ES-I3 (cell line): Measurements from ENCODE around the gene GAS7.

Source experiments
- H3K36me3 ChIP-seq: 2 replicates; pipeline ENCODE4 v1.6.1; 2013; ENCODE audit warnings: mild to moderate bottlenecking, low read length, control low read depth, moderate library complexity; ENCODE audit not compliant: insufficient read depth
- H3K4me1 ChIP-seq: 2 replicates; pipeline ENCODE4 v1.6.1; 2013; ENCODE audit warnings: mild to moderate bottlenecking, control low read depth, low read length; ENCODE audit not compliant: insufficient read depth
- H3K9ac ChIP-seq: 2 replicates; pipeline ENCODE4 v1.6.1; 2013; ENCODE audit warnings: low read depth, mild to moderate bottlenecking, low read length, moderate library complexity
- H3K9me3 ChIP-seq: 2 replicates; pipeline ENCODE4 v1.6.1; 2013; ENCODE audit warnings: mild to moderate bottlenecking, low read length, moderate library complexity; ENCODE audit not compliant: control insufficient read depth, insufficient read depth

GAS7 gene

DNA sequence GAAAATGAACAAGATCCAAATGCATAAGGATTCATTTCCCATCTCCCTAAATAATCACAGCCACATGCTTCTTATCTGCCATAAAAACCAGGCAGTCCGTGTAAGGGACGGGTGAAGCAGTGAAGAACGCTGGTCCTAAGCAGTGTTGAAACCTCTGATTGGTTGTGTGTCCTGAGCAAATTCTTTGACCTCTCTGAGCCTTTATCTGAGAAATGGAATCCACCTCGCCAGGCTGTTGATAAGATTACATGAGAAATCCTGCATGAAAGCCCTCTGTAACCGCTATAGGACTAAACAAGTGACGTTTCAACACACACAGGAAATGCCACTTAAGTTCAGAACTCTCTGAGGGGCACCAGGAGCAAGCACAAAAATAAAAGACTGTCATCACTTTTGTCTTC is 26.8 kb downstream of the GAS7 start:
- Histone ChIP-seq H3K36me3 (no peaks in the 10 kb centered on the region), H3K9ac (no peak overlapping the region), H3K4me1 (peaks cover 12% of the 10 kb centered on the region)

DNA sequence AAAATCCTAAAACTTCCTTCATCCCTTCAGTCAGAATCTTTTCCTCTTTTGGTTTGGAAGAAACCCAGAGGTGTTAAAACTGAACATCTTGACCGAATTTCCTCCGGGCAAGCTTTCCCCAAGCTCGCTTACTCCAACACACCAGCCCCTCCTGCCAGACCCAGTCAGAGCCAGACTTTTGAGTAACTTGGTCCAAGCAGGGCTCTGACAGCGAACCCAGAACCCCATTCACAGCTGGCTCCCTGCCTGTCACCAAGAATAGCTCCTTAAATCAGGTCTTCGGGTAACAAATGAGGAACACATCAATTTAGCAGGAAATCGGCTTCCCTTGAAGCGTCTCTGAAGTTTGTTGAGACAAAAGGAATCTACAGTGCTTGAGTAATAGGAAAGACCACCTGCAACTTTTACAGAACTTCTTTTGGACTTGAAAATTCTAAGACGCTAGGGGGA is 27.3 kb downstream of the GAS7 start:
- peaks cover 12% of the 10 kb centered on the region for H3K4me1 ChIP-seq
- H3K36me3 ChIP-seq: no peaks in the 10 kb centered on the region
- no peaks in the 10 kb centered on the region for H3K9me3 ChIP-seq
- no peak overlapping the region for H3K9ac ChIP-seq

More for the DNA sequence above, 26.8 kb downstream of the GAS7 start:
- H3K9me3 ChIP-seq: no peaks in the 10 kb centered on the region

DNA sequence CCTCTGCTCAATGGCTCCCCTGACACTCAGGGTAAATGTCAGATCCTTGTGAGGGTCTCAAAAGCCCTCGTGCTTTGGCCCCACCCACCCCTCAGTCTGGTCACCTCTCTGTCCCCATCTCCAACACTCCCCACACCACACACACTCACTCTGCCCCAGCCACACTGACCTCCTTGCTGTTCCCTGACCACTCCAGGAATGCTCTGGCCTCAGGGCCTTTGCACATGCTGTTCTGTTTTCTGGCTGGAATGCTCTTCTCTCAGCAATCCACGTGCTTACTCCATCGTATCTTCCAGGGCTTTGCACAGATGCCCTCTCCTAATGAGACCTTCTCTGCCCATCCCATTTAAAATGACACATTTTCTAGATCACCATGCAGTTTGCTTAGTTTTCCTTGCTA is 28.2 kb downstream of the GAS7 start:
- Histone ChIP-seq H3K9ac (no peak overlapping the region), H3K9me3 (no peaks in the 10 kb centered on the region), H3K4me1 (peaks cover 12% of the 10 kb centered on the region), H3K36me3 (no peaks in the 10 kb centered on the region)

DNA sequence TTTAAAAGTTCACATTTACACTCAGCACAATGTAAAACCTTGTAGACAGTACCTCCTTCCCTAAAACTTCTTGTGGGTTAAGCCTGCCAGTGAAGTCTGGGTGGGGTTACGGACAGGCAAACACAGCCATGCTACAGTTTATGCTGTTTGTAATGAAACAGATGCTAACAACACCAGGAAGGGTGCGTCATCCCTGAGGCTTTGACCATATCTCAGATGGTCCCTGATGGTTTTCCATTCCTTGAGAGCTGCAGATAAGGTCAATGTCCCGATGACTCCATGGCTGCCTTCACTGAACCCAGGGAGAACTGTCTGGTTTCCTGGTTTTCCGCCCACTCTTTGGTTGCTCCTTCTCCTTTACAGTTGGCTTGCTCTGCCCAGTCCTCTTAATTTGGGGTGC is 29.1 kb downstream of the GAS7 start:
- no peaks in the 10 kb centered on the region for H3K36me3 ChIP-seq
- H3K4me1 ChIP-seq: peaks cover 12% of the 10 kb centered on the region
- H3K9ac ChIP-seq: no peak overlapping the region

DNA sequence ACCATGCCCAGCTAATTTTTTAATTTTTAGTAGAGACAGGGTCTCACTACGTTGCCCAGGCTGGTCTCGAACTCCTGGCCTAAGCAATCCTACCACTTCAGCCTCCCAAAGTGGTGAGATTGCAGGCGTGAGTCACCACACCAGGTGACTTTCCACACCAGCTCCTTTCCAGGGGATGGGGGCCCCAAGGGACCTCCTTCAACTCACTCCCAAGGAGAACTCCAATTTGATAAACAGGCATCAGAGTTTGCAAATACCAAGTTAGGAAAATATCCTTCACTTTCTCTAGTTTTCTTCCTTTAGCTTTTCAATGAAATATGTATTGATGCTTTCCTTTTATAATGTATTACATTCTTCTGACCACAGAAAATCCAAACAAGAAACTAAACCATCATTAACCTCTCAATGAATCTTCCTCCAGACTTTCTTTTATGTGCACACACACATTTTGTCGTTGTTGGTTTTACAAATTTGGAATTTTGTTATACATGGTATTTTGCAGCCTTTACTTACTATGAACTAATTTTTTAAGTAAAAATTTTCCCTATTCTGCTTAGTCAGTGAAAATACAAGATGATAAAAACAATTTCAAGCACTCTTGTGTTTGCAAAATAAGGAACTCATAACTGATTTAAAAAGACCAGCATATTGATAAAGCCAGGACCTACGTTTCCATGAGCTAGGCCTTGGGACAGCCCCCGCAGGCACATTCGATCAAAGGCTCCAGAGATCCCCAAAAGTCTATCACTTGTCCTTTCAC is 32.0 kb downstream of the GAS7 start:
- Histone ChIP-seq H3K36me3 (no peaks in the 10 kb centered on the region), H3K9ac (no peak overlapping the region), H3K4me1 (peaks cover 8% of the 10 kb centered on the region), H3K9me3 (no peaks in the 10 kb centered on the region)

More for the DNA sequence above, 29.1 kb downstream of the GAS7 start:
- H3K9me3 ChIP-seq: no peaks in the 10 kb centered on the region

DNA sequence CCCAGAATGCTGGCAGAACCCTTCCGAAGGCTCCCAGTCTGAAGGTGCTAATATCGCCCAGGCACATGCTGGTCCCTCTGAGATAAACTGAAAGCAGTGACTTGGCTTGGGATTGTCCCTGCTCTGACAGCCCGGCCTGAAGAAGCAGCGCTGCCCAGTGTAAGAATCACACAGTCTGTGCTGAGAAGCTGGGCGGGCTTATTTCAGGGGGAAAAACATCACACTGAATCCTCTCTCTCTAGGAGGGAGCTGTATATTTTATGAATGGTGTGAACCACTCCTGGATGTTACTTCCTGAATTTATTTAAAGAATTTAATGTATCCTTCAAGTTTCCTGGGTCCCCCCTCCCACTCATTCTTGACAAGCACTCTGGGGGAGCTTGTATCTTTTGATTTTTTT is 36.3 kb downstream of the GAS7 start:
- no peak overlapping the region for H3K9ac ChIP-seq
- H3K36me3 ChIP-seq: no peaks in the 10 kb centered on the region
- no peaks in the 10 kb centered on the region for H3K9me3 ChIP-seq
- H3K4me1 ChIP-seq: peaks cover 4% of the 10 kb centered on the region; the same call in 1 of the 2 replicates

DNA sequence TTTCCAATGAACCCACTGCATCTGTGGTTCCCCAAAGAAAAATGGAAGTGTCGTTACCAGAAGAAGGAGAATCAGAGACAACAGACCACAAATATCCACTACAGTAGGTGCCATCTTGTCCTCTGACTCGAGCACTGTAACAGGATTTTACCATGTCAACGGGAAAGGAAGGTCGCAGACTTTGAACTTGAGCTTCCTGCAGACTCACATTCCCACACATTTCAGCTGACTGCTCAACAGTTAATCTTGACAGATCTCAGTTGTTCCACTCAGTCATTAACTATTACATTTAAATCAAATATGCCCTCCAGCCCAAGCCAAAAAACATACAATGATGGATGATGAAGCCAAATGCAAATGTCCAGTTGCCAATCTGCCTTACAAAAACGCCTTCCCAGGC is 37.0 kb downstream of the GAS7 start:
- Histone ChIP-seq H3K36me3 (no peaks in the 10 kb centered on the region), H3K9me3 (no peaks in the 10 kb centered on the region), H3K9ac (no peak overlapping the region), H3K4me1 (peaks cover 4% of the 10 kb centered on the region; the same call in 1 of the 2 replicates)

DNA sequence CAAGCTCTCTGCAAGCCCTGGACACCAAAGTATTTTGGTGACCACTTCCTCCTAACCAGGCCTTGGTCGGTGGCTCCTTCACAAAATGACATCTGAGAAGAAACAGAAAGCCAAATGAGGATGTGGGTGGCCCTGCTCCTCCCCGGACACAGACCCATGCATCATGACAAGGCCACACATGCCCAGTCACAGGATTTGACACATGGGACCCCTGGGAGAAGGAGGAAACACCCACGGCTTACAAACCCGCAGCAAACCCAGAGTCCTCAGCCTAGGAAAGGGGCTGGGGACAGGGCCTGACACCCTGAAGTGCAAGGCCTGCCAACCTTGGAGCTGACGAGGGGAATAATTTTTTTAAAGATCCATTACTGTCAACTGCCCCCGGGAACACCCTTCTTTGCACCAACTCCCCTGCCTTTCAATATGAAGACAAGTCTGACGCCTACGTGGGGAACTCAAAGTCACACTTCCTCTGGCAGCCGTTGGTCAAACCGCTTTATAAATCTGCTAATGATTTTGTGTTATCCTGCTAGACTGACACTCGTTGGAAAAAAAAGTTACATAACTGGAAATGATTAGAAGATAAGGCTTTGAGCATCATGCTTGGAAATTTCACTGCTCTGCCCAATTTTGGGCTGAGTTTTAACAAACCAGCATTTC is 41.3 kb downstream of the GAS7 start:
- no peaks in the 10 kb centered on the region for H3K36me3 ChIP-seq
- H3K9me3 ChIP-seq: no peaks in the 10 kb centered on the region
- no peak overlapping the region for H3K9ac ChIP-seq
- H3K4me1 ChIP-seq: peaks cover 5% of the 10 kb centered on the region; the same call in 1 of the 2 replicates

DNA sequence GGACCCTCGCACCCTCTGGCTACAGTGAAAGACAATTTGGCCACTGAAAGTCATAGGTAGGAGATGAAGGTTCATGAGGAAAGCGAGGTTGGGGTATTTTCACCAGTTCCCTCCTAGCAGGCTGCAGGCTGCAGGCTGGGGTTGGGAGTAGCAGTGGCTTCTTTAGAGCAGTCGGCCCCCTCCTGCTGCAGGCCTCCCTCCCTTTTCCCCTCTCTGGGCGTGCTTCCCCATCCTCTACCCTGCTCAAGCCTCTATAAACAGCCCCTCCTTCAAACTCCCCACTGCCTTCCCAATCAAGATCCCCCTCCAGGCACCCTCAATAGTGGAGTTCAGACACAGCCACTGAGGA is 41.8 kb downstream of the GAS7 start:
- Histone ChIP-seq H3K9me3 (no peaks in the 10 kb centered on the region), H3K4me1 (peaks cover 10% of the 10 kb centered on the region; the same call in 1 of the 2 replicates), H3K9ac (no peak overlapping the region), H3K36me3 (no peaks in the 10 kb centered on the region)

DNA sequence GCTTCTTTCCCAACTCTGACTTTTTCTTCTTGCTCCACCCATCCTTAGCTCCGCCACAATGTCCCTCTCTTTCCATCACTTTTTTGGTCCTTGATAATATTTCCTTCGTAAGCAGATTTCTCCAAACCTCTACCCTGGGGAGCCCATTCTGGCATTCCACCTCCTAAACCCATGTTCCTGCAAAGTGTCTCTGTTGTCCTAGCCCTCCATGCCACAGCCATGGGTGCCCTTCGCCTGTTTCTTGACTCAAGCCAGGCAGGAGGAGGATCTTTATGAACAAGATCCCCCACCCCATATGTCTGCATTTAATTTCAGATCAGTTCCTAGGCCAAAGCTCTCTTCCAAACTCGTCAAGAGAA is 42.4 kb downstream of the GAS7 start:
- H3K9ac ChIP-seq: no peak overlapping the region
- peaks cover 10% of the 10 kb centered on the region; the same call in 1 of the 2 replicates for H3K4me1 ChIP-seq
- H3K9me3 ChIP-seq: no peaks in the 10 kb centered on the region
- no peaks in the 10 kb centered on the region for H3K36me3 ChIP-seq

DNA sequence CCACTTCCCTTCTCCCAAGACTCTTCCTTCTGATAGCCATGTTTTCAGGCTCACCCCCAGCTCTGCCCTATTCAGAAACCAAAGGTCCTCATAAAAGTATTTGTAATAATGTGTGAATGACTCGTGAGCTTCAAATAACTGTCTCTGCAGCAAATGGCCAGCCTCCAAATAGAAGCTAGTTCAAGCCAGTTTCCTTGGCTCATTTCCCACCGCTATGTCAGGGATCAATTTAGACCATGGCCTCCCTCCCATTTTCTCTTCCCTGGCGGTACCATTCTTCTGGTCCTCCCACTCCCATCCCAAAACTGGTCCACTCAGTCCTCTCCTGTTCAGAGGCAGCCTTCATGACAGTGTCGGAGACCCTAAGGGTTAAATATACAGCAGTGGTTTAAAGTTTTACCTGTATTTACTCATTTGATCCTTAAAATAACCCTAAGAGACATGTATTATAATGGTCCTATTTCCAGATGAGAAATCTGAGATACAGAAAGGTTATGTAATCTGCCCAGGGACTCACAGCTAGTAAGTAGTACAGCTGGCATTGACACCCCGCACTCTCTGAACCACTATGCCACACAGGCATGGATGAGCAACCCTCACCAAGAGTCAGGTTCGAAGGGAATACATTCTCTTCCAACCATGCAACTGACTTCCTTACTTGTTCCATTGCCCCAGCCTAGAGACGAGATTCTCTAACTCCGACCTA is 42.9 kb downstream of the GAS7 start:
- no peaks in the 10 kb centered on the region for H3K9me3 ChIP-seq
- no peaks in the 10 kb centered on the region for H3K36me3 ChIP-seq
- peaks cover 10% of the 10 kb centered on the region; the same call in 1 of the 2 replicates for H3K4me1 ChIP-seq
- no peak overlapping the region for H3K9ac ChIP-seq

DNA sequence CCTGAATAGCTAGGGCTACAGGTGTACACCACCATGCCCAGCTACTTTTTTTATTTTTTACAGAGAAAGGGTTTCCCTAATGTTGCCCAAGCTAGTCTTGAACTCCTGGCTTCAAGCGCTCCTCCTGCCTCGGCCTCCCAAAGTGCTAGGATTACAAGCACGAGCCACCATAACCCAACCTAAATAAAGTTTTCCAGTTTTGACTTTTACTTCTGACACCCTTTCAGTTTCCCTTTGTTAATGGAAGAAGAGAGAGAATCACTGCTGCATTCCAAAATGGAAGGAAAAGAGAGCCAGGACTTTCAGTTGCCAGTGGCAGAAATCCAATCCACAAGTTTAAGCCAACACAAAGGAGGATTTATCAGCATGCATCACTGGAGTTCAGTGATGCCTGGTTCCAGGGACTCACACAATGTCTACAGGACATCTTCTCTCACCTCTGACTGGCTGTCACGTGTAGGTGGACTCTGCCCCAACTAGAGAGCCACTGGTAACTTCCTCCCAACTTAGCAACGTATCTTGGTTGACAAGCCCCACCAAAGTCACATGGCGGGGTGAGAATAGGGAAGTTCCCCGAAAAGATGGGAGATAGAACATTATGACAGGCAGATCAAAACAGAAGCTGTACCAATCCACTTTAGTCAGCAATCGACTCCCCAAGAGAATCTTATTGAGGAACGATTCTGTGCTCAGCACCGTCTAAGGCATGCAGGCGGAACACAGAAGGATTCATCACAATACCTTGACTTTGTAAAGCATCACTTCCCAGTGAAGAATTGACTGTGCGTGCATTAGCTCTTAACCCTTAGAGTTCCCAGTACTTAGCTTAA is 46.5 kb downstream of the GAS7 start:
- H3K9ac ChIP-seq: no peak overlapping the region
- H3K36me3 ChIP-seq: no peaks in the 10 kb centered on the region
- H3K4me1 ChIP-seq: peaks cover 15% of the 10 kb centered on the region
- no peaks in the 10 kb centered on the region for H3K9me3 ChIP-seq

DNA sequence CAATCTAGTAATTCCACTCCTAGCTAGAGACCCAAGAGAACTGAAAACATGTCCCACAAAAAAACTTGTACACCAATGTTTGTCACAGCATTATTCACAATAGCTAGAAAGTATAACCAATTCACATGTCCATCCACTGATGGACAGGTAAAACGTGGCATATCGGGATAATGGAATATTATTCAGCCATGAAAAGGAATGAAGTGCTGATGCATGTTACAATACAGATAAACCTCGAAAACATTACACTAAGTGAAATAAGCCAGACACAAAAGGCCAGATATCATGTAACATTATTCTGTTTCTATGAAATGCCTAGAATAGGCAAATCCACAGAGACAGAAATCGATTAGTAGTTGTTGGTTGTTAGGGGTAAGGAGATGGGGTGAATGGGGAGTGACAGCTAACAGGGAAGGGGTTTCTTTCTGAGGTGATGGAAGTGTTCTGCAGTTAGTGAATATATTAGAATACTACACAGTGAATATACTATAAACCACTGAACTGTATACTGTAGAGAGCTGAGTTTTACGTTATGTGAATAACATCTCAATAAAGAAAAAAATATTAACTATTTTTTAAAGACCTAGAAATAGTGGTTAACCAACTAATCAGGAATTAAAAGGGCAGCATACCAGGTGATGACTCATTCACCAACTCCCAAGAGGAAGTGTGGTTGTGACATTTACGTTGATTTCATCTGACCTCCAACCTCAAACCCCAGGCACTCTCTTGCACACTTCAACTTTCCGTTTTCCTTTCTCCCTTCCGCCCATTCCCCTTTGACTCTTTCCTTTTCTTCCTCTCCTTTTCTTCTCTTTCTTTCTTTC is 48.6 kb downstream of the GAS7 start:
- H3K9ac ChIP-seq: no peak overlapping the region
- no peaks in the 10 kb centered on the region for H3K36me3 ChIP-seq
- H3K9me3 ChIP-seq: no peaks in the 10 kb centered on the region
- H3K4me1 ChIP-seq: peaks cover 16% of the 10 kb centered on the region
